Measurements from ENCODE around the gene AP3D1.

Gene AP3D1

DNA sequence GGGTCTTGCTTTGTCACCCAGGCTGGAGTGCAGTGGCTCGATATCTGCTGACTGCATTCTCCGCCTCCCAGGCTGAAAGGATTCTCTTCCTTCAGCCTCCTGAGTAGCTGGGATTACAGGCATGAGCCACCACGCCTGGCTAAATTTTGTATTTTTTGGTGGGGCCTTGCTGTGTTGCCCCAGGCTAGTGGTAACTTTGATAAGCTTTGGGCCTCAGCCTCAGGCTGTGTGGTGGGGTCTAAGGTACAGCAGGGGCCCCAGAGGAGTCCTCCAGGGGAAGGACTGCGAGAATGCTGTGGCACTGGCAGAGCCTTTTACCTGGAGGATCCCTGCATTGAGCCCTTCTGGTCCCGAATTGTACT lies 19.6 kb upstream of the AP3D1 start:
- peaks cover 26% of the 10 kb centered on the region for H3K36me3 ChIP-seq (replicated peaks; ENCODE audit: low read depth, low read length)
- H3K27me3 ChIP-seq (ENCODE audit: low read depth, low read length), result no peaks in the 10 kb centered on the region
- H3K4me3 ChIP-seq (ENCODE audit: low read length), result peak overlapping the region; percentile 67; the same call in 1 of the 2 replicates
- no peak for TF ChIP-seq EZH2phosphoT487 (IDR thresholded peaks at IDR 0.05; ENCODE audit: low read depth)
- TF ChIP-seq, protein P1, sequence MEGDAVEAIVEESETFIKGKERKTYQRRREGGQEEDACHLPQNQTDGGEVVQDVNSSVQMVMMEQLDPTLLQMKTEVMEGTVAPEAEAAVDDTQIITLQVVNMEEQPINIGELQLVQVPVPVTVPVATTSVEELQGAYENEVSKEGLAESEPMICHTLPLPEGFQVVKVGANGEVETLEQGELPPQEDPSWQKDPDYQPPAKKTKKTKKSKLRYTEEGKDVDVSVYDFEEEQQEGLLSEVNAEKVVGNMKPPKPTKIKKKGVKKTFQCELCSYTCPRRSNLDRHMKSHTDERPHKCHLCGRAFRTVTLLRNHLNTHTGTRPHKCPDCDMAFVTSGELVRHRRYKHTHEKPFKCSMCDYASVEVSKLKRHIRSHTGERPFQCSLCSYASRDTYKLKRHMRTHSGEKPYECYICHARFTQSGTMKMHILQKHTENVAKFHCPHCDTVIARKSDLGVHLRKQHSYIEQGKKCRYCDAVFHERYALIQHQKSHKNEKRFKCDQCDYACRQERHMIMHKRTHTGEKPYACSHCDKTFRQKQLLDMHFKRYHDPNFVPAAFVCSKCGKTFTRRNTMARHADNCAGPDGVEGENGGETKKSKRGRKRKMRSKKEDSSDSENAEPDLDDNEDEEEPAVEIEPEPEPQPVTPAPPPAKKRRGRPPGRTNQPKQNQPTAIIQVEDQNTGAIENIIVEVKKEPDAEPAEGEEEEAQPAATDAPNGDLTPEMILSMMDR (IDR thresholded peaks at IDR 0.05; ENCODE audit: low read depth, low read length), result no peak
- H3K9me3 ChIP-seq (ENCODE audit: insufficient read depth, low read length), result no peaks in the 10 kb centered on the region
- H4K20me1 ChIP-seq (ENCODE audit: insufficient read depth, low read length), result peaks cover 98% of the 10 kb centered on the region
- no peak overlapping the region for H3K9ac ChIP-seq (ENCODE audit: low read length)
- H3K79me2 ChIP-seq (ENCODE audit: low read length), result peaks cover 99% of the 10 kb centered on the region
- H3K4me2 ChIP-seq (ENCODE audit: low read length), result peak overlapping the region; percentile 86
- H3K4me1 ChIP-seq (ENCODE audit: low read length), result peaks cover 49% of the 10 kb centered on the region
- no peak overlapping the region for H2AFZ ChIP-seq (ENCODE audit: low read depth, low read length)
- H3K27ac ChIP-seq (ENCODE audit: low read length), result no peak overlapping the region

- peaks cover 26% of the 10 kb centered on the region for H3K36me3 ChIP-seq (replicated peaks; ENCODE audit: low read depth, low read length)
- no peak overlapping the region for H3K4me3 ChIP-seq (ENCODE audit: low read length)
- peaks cover 54% of the 10 kb centered on the region for H3K4me1 ChIP-seq (ENCODE audit: low read length)
- H3K27me3 ChIP-seq (ENCODE audit: low read depth, low read length), result no peaks in the 10 kb centered on the region
- TF ChIP-seq EZH2phosphoT487 (IDR thresholded peaks at IDR 0.05; ENCODE audit: low read depth), result no peak
- TF ChIP-seq, protein P1 (IDR thresholded peaks at IDR 0.05; ENCODE audit: low read depth, low read length), result no peak
- H4K20me1 ChIP-seq (ENCODE audit: insufficient read depth, low read length), result peaks cover 98% of the 10 kb centered on the region
- peaks cover 99% of the 10 kb centered on the region for H3K79me2 ChIP-seq (ENCODE audit: low read length)
- H3K27ac ChIP-seq (ENCODE audit: low read length), result no peak overlapping the region
- no peaks in the 10 kb centered on the region for H3K9me3 ChIP-seq (ENCODE audit: insufficient read depth, low read length)
- H3K4me2 ChIP-seq (ENCODE audit: low read length), result peak overlapping the region; percentile 86; the same call in 1 of the 2 replicates
- H3K9ac ChIP-seq (ENCODE audit: low read length), result no peak overlapping the region
- no peak overlapping the region for H2AFZ ChIP-seq (ENCODE audit: low read depth, low read length)
Measured at GRCh38 chr19:2170219-2170618, 18.9 kb upstream of the AP3D1 start.

- Histone ChIP-seq H2AFZ (ENCODE audit: low read depth, low read length) (no peak overlapping the region), H3K9ac (ENCODE audit: low read length) (no peak overlapping the region), H4K20me1 (ENCODE audit: insufficient read depth, low read length) (peaks cover 94% of the 10 kb centered on the region), H3K9me3 (ENCODE audit: insufficient read depth, low read length) (no peaks in the 10 kb centered on the region), H3K4me1 (ENCODE audit: low read length) (peaks cover 54% of the 10 kb centered on the region), H3K27ac (ENCODE audit: low read length) (no peak overlapping the region), H3K4me2 (ENCODE audit: low read length) (peak overlapping the region; percentile 64), H3K79me2 (ENCODE audit: low read length) (peaks cover 97% of the 10 kb centered on the region), H3K4me3 (ENCODE audit: low read length) (peak overlapping the region; percentile 4), H3K36me3 (replicated peaks; ENCODE audit: low read depth, low read length) (peaks cover 21% of the 10 kb centered on the region), H3K27me3 (ENCODE audit: low read depth, low read length) (no peaks in the 10 kb centered on the region)
- TF ChIP-seq, protein P1 (IDR thresholded peaks at IDR 0.05; ENCODE audit: low read depth, low read length), result no peak
- TF ChIP-seq EZH2phosphoT487 (IDR thresholded peaks at IDR 0.05; ENCODE audit: low read depth), result no peak
Measured at GRCh38 chr19:2168619-2169424, 17.5 kb upstream of the AP3D1 start.

- TF ChIP-seq, protein P1 (IDR thresholded peaks at IDR 0.05; ENCODE audit: low read depth, low read length), result no peak
- no peak for TF ChIP-seq EZH2phosphoT487 (IDR thresholded peaks at IDR 0.05; ENCODE audit: low read depth)
- Histone ChIP-seq H3K36me3 (replicated peaks; ENCODE audit: low read depth, low read length) (peaks cover 13% of the 10 kb centered on the region), H3K4me1 (ENCODE audit: low read length) (peaks cover 56% of the 10 kb centered on the region), H3K9me3 (ENCODE audit: insufficient read depth, low read length) (no peaks in the 10 kb centered on the region), H2AFZ (ENCODE audit: low read depth, low read length) (no peak overlapping the region), H3K79me2 (ENCODE audit: low read length) (peaks cover 89% of the 10 kb centered on the region), H3K4me3 (ENCODE audit: low read length) (peak overlapping the region; percentile 4), H4K20me1 (ENCODE audit: insufficient read depth, low read length) (peaks cover 86% of the 10 kb centered on the region), H3K4me2 (ENCODE audit: low read length) (peak overlapping the region; percentile 64), H3K27me3 (ENCODE audit: low read depth, low read length) (no peaks in the 10 kb centered on the region), H3K27ac (ENCODE audit: low read length) (peak overlapping the region; percentile 28; the same call in 1 of the 2 replicates), H3K9ac (ENCODE audit: low read length) (no peak overlapping the region)
Measured at GRCh38 chr19:2167896-2168618, 16.7 kb upstream of the AP3D1 start.

Measured in OCI-LY3 (cell line).